Prostate gland (tissue), 2 donors: ENCODE data around the gene NSD1.

Experiments used
- POLR2A ChIP-seq: fragments of 450-650 bp; IDR thresholded peaks from one replicate; pipeline ENCODE4 v1.6.1; 2016; ENCODE audit warnings: antibody characterized with exemption, mild to moderate bottlenecking
- POLR2AphosphoS5 ChIP-seq: sonication (generic); formaldehyde crosslinking; IDR thresholded peaks from one replicate; pipeline ENCODE4 v1.6.1; 2017; ENCODE audit warnings: antibody characterized with exemption
- TF ChIP-seq, protein P1 (sequence below), 4 experiments: fragments of 200-600 bp in 2 of 4; fragments of 450-650 bp in 2 of 4; sonication (generic) in 2 of 4; IDR thresholded peaks; 1 replicate in 3 of 4; 2 replicates in 1 of 4; pipeline ENCODE4 v1.5.1; 2016 to 2019; ENCODE audit warnings: antibody characterized with exemption in 4 of 4, mild to moderate bottlenecking in 2 of 4, moderate library complexity in 2 of 4

DNA sequence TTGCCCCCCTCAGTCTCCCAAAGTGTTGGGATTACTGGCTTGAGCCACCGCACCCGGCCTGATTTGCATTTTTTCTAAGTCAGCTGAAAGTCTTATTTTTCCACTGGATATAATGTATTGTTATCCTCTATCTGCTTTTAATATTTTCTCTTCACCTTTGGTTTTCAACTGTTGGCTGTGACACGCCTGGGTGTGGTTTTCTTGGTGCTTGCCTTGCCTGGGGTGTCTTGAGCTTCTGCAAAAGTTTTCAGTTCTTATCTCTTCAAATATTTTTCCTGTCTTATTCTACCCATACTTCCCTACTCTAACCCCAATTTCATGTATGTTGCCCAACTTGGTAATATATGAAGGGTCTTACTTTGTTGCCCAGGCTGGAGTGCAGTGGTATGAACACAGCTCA, 182.4 kb downstream of the NSD1 start:
- TF ChIP-seq POLR2A, result no peak
- TF ChIP-seq, protein P1, sequence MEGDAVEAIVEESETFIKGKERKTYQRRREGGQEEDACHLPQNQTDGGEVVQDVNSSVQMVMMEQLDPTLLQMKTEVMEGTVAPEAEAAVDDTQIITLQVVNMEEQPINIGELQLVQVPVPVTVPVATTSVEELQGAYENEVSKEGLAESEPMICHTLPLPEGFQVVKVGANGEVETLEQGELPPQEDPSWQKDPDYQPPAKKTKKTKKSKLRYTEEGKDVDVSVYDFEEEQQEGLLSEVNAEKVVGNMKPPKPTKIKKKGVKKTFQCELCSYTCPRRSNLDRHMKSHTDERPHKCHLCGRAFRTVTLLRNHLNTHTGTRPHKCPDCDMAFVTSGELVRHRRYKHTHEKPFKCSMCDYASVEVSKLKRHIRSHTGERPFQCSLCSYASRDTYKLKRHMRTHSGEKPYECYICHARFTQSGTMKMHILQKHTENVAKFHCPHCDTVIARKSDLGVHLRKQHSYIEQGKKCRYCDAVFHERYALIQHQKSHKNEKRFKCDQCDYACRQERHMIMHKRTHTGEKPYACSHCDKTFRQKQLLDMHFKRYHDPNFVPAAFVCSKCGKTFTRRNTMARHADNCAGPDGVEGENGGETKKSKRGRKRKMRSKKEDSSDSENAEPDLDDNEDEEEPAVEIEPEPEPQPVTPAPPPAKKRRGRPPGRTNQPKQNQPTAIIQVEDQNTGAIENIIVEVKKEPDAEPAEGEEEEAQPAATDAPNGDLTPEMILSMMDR (IDR thresholded peaks at IDR 0.05), result no peak
- TF ChIP-seq POLR2AphosphoS5, result no peak
